Measurements from ENCODE around the gene SFXN4. TPM values are rescaled to one million over a fixed set of nuclear protein-coding genes. Genes with fewer than 3 reads are reported as not detected.

SFXN4 gene
- total and polyA plus RNA-seq, 2 experiments from 2014 or later: 18.6 to 22.3 TPM

- TF ChIP-seq, protein P1, sequence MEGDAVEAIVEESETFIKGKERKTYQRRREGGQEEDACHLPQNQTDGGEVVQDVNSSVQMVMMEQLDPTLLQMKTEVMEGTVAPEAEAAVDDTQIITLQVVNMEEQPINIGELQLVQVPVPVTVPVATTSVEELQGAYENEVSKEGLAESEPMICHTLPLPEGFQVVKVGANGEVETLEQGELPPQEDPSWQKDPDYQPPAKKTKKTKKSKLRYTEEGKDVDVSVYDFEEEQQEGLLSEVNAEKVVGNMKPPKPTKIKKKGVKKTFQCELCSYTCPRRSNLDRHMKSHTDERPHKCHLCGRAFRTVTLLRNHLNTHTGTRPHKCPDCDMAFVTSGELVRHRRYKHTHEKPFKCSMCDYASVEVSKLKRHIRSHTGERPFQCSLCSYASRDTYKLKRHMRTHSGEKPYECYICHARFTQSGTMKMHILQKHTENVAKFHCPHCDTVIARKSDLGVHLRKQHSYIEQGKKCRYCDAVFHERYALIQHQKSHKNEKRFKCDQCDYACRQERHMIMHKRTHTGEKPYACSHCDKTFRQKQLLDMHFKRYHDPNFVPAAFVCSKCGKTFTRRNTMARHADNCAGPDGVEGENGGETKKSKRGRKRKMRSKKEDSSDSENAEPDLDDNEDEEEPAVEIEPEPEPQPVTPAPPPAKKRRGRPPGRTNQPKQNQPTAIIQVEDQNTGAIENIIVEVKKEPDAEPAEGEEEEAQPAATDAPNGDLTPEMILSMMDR (conservative IDR thresholded peaks at IDR 0.05; ENCODE audit: low read depth in 2 of 2): no peak
- TF ChIP-seq ETS1 (IDR thresholded peaks at IDR 0.05) (no peak), CREB1 (CRISPR knock-in tag; IDR thresholded peaks at IDR 0.05; ENCODE audit: low read depth) (no peak), EZH2 (IDR thresholded peaks at IDR 0.05; ENCODE audit: low read depth, unreplicated experiment) (no peak), ZNF331 (CRISPR knock-in tag; IDR thresholded peaks at IDR 0.05; ENCODE audit: low read depth) (no peak), EZH2phosphoT487 (IDR thresholded peaks at IDR 0.05; ENCODE audit: unreplicated experiment) (no peak), ZNF114 (CRISPR knock-in tag; IDR thresholded peaks at IDR 0.05) (no peak), POLR2AphosphoS5 (IDR thresholded peaks at IDR 0.05; ENCODE audit: low read depth) (no peak), ZNF462 (CRISPR knock-in tag; IDR thresholded peaks at IDR 0.05) (no peak), STAT1 (IDR thresholded peaks at IDR 0.05; ENCODE audit: unreplicated experiment) (no peak), NANOG (IDR thresholded peaks at IDR 0.05; ENCODE audit: borderline replicate concordance) (no peak), JUNB (IDR thresholded peaks at IDR 0.05; ENCODE audit: unreplicated experiment) (no peak)
- TF ChIP-seq, protein P2, sequence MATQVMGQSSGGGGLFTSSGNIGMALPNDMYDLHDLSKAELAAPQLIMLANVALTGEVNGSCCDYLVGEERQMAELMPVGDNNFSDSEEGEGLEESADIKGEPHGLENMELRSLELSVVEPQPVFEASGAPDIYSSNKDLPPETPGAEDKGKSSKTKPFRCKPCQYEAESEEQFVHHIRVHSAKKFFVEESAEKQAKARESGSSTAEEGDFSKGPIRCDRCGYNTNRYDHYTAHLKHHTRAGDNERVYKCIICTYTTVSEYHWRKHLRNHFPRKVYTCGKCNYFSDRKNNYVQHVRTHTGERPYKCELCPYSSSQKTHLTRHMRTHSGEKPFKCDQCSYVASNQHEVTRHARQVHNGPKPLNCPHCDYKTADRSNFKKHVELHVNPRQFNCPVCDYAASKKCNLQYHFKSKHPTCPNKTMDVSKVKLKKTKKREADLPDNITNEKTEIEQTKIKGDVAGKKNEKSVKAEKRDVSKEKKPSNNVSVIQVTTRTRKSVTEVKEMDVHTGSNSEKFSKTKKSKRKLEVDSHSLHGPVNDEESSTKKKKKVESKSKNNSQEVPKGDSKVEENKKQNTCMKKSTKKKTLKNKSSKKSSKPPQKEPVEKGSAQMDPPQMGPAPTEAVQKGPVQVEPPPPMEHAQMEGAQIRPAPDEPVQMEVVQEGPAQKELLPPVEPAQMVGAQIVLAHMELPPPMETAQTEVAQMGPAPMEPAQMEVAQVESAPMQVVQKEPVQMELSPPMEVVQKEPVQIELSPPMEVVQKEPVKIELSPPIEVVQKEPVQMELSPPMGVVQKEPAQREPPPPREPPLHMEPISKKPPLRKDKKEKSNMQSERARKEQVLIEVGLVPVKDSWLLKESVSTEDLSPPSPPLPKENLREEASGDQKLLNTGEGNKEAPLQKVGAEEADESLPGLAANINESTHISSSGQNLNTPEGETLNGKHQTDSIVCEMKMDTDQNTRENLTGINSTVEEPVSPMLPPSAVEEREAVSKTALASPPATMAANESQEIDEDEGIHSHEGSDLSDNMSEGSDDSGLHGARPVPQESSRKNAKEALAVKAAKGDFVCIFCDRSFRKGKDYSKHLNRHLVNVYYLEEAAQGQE (IDR thresholded peaks at IDR 0.05; ENCODE audit: unreplicated experiment): no peak
- no peak for DNase-seq (ENCODE audit: low spot score)
- no peak for ATAC-seq
- H3K4me1 Mint-ChIP-seq: no peaks in the 10 kb centered on the region
- H3K79me2 ChIP-seq (replicated peaks; ENCODE audit: insufficient read depth): no peaks in the 10 kb centered on the region
- no peak overlapping the region for H2AFZ ChIP-seq
- no peaks in the 10 kb centered on the region for H3K4me1 ChIP-seq (ENCODE audit: insufficient read depth)
- H3F3A ChIP-seq (replicated peaks; ENCODE audit: low read depth): no peaks in the 10 kb centered on the region
- H4K20me1 ChIP-seq (replicated peaks; ENCODE audit: insufficient read depth): 0 out of 2 replicates have a peak, but pooled peaks cover 5% of the 10 kb centered on the region
- H3K4me3 Mint-ChIP-seq: no peak overlapping the region
- no peaks in the 10 kb centered on the region; the same call in 2 of the 3 replicates for H3K9me3 Mint-ChIP-seq
- peaks cover 62% of the 10 kb centered on the region for H3K36me3 Mint-ChIP-seq (ENCODE audit: low read depth)
- H3K36me3 ChIP-seq (ENCODE audit: insufficient read depth): peaks cover 32% of the 10 kb centered on the region
- no peak overlapping the region for H3K4me2 ChIP-seq
- no peaks in the 10 kb centered on the region for H3K9me2 ChIP-seq (ENCODE audit: insufficient read depth)
- H3K27me3 ChIP-seq (ENCODE audit: insufficient read depth): no peaks in the 10 kb centered on the region
- no peak overlapping the region for H3K4me3 ChIP-seq
- H3K27ac Mint-ChIP-seq: no peak overlapping the region
- no peak overlapping the region for H3K27ac ChIP-seq (ENCODE audit: low read depth)
- no peaks in the 10 kb centered on the region for H3K27me3 Mint-ChIP-seq (ENCODE audit: insufficient read depth, low read depth, poor library complexity)
Measured at GRCh38 chr10:119129721-119130120, 35.8 kb downstream of the SFXN4 start.
